Fibroblast of skin of left quadriceps (primary cell): ENCODE results near the gene COQ4.

Experiments used
- DNase-seq, 2 experiments: peaks; one replicate each; pipeline ENCODE4 v3.0.0-alpha.2; 2013; ENCODE audit warnings: low read depth in 2 of 2

COQ4 gene

GRCh38 chr9:128372784-128373183, 50.1 kb downstream of the COQ4 start:
- DNase-seq, result no peak

GRCh38 chr9:128374221-128374675, 51.6 kb downstream of the COQ4 start:
- DNase-seq, result no peak

GRCh38 chr9:128375865-128376264, 53.2 kb downstream of the COQ4 start:
- no peak for DNase-seq

- DNase-seq, result no peak
These were observed 59.6 kb downstream of the COQ4 start for GRCh38 chr9:128382261-128382660.

- no peak for DNase-seq
These were observed 60.5 kb downstream of the COQ4 start for GRCh38 chr9:128383007-128383753.
